C4-2B (cell line): ENCODE data around the gene RALGAPB.
A peak's percentile ranks its signal among the peaks of the same experiment; 100 is the strongest.

Experiments
- H3K27ac ChIP-seq: fragments of 450-650 bp; 2 replicates; pipeline ENCODE4 v1.5.1; 2017
- ZFX ChIP-seq: fragments of 450-650 bp; IDR thresholded peaks from 2 replicates; pipeline ENCODE4 v1.6.1; 2017
- TF ChIP-seq, protein P1 (sequence below): fragments of 450-650 bp; conservative IDR thresholded peaks from 2 replicates; pipeline ENCODE4 v1.5.1; 2017; ENCODE audit warnings: mild to moderate bottlenecking

Gene RALGAPB

DNA sequence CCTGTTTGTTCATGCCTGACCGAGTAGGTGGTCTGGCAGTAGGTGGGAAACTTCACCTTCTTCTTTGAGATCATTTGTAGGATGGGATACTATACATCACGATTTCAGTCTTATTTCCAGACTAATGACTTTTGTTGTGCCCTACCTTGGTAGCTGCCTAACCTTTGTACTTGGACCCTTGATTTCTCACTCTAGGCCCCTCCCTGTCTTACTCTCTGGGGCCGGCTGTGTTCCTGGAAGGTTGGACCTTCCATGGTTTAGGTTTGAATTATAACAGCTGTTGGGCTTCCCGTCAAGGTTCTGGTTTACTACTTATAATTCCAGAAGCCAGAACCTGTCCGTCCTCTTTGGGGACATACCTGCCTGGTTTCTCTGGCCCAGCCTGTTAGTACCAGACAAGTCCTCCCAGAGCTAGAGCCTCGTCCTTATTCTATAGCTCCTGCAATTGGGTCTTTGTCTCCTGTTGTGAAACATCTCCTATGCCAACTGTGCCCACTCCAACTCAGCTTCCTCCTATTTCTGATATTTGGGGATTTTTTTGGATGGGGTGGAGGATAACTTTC, 93.5 kb downstream of the RALGAPB start:
- no peak overlapping the region for H3K27ac ChIP-seq
- TF ChIP-seq, protein P1, sequence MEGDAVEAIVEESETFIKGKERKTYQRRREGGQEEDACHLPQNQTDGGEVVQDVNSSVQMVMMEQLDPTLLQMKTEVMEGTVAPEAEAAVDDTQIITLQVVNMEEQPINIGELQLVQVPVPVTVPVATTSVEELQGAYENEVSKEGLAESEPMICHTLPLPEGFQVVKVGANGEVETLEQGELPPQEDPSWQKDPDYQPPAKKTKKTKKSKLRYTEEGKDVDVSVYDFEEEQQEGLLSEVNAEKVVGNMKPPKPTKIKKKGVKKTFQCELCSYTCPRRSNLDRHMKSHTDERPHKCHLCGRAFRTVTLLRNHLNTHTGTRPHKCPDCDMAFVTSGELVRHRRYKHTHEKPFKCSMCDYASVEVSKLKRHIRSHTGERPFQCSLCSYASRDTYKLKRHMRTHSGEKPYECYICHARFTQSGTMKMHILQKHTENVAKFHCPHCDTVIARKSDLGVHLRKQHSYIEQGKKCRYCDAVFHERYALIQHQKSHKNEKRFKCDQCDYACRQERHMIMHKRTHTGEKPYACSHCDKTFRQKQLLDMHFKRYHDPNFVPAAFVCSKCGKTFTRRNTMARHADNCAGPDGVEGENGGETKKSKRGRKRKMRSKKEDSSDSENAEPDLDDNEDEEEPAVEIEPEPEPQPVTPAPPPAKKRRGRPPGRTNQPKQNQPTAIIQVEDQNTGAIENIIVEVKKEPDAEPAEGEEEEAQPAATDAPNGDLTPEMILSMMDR = no peak
- no peak for TF ChIP-seq ZFX

DNA sequence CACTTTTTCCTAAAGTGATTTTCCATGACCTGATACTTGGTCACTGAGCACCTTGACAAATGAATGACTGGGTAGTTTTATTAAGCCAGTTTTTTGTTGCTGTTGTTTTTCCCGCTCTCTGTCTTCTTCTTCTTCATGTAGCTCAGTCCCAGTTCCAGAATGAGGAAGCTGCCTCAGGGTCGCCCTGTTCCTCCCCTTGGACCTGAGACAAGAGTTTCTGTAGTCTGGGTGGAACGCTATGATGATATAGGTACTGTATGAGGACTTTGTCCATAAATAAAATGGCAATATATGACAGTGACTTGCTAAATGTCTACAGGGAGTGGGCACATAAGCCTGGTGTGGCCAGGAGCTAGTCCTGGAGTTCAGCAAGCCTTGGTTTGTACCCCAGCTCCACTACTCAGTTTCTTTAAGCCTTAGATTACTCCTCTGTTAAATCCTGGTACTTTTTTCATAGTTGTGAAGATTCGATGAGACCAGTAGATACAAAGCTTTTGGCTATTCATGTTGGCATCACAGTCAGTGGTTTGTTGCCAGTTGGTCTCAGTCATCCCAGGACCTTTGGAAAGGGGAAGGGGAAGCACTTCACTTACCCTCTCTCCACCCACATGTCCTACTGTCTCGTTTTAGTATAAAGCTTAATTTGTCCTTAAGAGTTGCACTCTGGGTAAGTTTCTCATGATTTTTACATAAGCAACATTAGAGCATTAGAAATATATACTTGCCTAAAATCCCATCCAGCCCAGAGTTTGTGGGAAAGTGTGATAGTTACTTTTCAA, 97.3 kb downstream of the RALGAPB start:
- H3K27ac ChIP-seq = peak overlapping the region; percentile 13; the same call in 1 of the 2 replicates
- TF ChIP-seq ZFX = no peak
- TF ChIP-seq, protein P1 = no peak

DNA sequence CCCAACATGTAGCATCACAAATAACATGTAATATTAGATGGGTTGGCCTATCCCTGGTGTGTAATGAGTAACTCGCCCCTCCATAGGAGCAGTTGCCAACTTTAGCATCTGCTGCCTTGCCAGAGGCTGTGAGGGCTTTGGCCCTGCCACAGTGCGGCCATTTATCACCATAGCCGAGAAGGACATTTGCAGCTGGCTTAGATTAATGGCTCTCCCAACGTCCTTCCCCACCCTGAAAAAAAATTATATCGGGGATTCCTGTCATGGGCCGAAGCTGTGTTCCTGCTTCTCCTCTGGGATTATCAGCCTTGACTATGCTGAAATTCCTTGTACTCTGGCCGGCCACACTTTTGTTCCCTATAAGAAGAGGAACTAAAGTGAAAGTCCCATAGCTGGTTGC, 100.8 kb downstream of the RALGAPB start:
- H3K27ac ChIP-seq = no peak overlapping the region
- no peak for TF ChIP-seq ZFX
- TF ChIP-seq, protein P1 = no peak

DNA sequence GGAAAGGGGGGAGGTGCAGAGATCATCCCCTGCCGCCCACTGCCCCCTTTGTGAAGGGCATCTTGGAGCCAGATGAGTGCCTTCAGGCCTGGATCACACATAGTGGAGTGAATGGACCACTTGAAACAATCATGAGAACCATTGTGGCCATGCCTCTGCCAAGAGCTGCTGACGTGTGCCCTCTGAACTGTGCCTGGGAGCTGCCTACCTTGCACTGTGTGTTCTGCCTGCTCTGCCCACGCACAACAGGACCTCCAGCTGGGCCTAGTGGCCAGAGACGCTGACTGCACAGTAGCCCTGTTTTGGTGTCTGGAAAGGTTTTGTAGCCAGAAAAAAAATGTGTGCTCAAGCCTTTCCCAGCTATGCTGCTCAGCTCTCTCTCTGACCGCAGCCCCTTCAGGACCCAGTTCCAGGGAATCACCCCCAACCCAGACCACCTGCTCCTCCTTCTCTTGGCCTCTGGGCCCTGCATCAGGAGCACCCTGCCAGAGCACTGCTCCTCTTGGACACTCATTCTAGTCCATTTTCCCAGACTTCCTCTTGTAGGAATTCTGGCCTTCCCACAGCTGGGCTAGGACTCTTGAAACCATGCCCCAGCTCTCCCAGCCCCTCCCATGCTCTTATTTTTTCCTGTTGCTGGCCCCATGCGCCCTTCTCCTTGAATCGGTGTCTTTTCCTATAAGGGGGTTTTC, 106.7 kb downstream of the RALGAPB start:
- TF ChIP-seq, protein P1 = no peak
- TF ChIP-seq ZFX = no peak

DNA sequence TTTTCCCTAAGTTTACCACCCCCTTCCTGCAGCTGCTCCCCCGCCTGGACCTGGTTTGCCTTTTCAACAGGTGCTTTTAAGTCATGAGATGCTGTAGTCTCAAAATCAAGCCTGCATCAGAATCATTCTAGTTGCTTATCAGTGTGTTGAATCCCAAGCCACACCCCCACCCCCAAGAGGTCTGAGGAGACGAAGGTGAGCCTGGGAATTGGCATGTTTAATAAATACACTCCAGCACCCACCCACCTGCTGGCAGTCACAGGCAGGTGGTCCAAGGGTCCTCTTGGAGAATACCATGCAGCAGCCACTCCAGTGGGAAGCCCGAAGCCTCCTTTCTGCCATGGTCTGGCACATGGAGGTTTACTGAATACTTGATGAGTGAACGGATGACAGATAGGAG, 107.3 kb downstream of the RALGAPB start:
- no peak overlapping the region for H3K27ac ChIP-seq
- TF ChIP-seq, protein P1 = no peak
- TF ChIP-seq ZFX = no peak

More for the DNA sequence above, 106.7 kb downstream of the RALGAPB start:
- H3K27ac ChIP-seq = no peak overlapping the region

DNA sequence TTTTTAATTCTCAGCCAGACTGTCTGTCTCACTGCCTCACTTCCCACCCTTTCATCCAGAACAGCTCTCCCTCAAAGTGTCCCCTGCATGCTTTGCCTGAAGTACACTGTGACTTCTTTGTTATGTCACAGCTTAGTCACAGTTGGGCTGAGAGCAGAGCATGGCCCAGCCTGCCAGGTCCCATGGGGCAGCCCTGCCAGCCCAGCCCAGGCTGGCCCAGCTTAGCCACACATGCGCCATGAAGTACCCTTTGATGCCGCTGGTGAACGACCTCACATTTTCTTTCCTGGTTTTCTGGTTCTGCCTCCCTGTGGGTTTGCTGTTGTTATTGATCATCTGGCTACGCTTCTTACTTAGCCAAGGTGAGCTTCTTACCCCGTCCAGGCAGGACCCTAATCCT, 108.4 kb downstream of the RALGAPB start, which contains the start of gene ADIG:
Gene ADIG (plus strand): TSS at position 185 of the 400 bp plus-strand sequence. CDS start 54 bp downstream, at position 239.
- no peak within 1 kb of the TSS for H3K27ac ChIP-seq
- TF ChIP-seq ZFX = no peak
- TF ChIP-seq, protein P1 = no peak
